Right lobe of liver (tissue), 6 donors: ENCODE data around the gene ARHGEF40. TPM values are rescaled to one million over a fixed set of nuclear protein-coding genes. Genes with fewer than 3 reads are reported as not detected.
"Not testable (repeated sequence)": the region's sequence is repeated elsewhere in the genome, so short reads cannot be mapped to it uniquely, and the experiment has no call there.

Source experiments
- ATAC-seq, 4 donors: fragments of 200-7000 bp; cut with Tn5 transposase; one replicate each; pipeline ENCODE4 v1.9.1; 2020; ENCODE audit warnings: mild to moderate bottlenecking in 4 of 4, moderate library complexity in 4 of 4
- DNase-seq, 3 donors: peaks; one replicate each; pipeline ENCODE4 v3.0.0-alpha.2; 2020
- H3K27ac ChIP-seq, 3 donors: fragments of 200-600 bp; one replicate each; pipeline ENCODE4 v1.8.0; 2022
- H3K27me3 ChIP-seq, 2 donors: fragments of 200-600 bp; one replicate each; pipeline ENCODE4 v1.8.0; 2022
- H3K36me3 ChIP-seq, 4 donors: fragments of 200-600 bp; sonication (generic) in 1 of 4; one replicate each; pipeline versions ENCODE4 v1.5.1 to v1.8.0; 2017 to 2022; ENCODE audit warnings: control low read depth in 1 of 4
- H3K4me1 ChIP-seq, 4 donors: fragments of 200-600 bp; sonication (generic) in 1 of 4; one replicate each; pipeline versions ENCODE4 v1.5.1 to v1.8.0; 2017 to 2022; ENCODE audit warnings: control low read depth in 1 of 4
- H3K4me3 ChIP-seq, 3 donors: fragments of 200-600 bp; one replicate each; pipeline ENCODE4 v1.8.0; 2022
- H3K9me3 ChIP-seq, 4 donors: fragments of 200-600 bp; sonication (generic) in 1 of 4; one replicate each; pipeline versions ENCODE4 v1.5.1 to v1.8.0; 2017 to 2022; ENCODE audit warnings: control low read depth in 1 of 4
- POLR2A ChIP-seq: fragments of 450-650 bp; IDR thresholded peaks from one replicate; pipeline ENCODE4 v1.6.1; 2017; ENCODE audit warnings: antibody characterized with exemption, mild to moderate bottlenecking
- WGBS: methylation state at CpG from one replicate; pipeline ENCODE4 v1.1.6; 2018; ENCODE audit warnings: low coverage, low lambda C conversion rate; ENCODE audit not compliant: insufficient coverage; ENCODE audit errors: missing lambda C conversion rate; 5-methylcytosine and 5-hydroxymethylcytosine counted together
- intact Hi-C, 2 donors: fragments of 100-400 bp; cut with DNase I; formaldehyde crosslinking; loops; one replicate each; pipeline versions ENCODE4 v1.11.2 to v1.14.1; 2022
- total RNA-seq, 6 experiments: library from RNA; depleted of rRNA in 2 of 6; stranded (reverse); fragments of >200 nt in 2 of 6; fragmentation: NEBNext Ultra II Directional in 3 of 6; extraction: Animal tissue kit (Norgen Biotek cat#: 25700) in 3 of 6; gene quantifications; one replicate each; pipeline versions ENCODE4 v1.1.0 to v1.2.4, GENCODE V29; 2016 to 2023
- TF ChIP-seq, protein P1 (sequence below), 4 donors: fragments of 200-600 bp in 3 of 4; fragments of 450-650 bp in 1 of 4; IDR thresholded peaks; one replicate each; pipeline versions ENCODE4 v1.5.1 to v1.8.0; 2016 to 2022; ENCODE audit warnings: antibody characterized with exemption in 4 of 4, mild to moderate bottlenecking in 2 of 4
- donor health status: DM: no; HTN: yes; CAD: no.
- donor health status: DM: no; HTN: no; CAD: no.
- donor health status: DM: no; HTN: no; CAD: no.
- donor health status: DM: no; HTN: yes; CAD: no.
- donor health status: DM: no; HTN: yes; CAD: no.

The ARHGEF40 gene
- total RNA-seq, 6 experiments from 2014 or later, result 17.1 to 35.8 (median 25.1) TPM

DNA sequence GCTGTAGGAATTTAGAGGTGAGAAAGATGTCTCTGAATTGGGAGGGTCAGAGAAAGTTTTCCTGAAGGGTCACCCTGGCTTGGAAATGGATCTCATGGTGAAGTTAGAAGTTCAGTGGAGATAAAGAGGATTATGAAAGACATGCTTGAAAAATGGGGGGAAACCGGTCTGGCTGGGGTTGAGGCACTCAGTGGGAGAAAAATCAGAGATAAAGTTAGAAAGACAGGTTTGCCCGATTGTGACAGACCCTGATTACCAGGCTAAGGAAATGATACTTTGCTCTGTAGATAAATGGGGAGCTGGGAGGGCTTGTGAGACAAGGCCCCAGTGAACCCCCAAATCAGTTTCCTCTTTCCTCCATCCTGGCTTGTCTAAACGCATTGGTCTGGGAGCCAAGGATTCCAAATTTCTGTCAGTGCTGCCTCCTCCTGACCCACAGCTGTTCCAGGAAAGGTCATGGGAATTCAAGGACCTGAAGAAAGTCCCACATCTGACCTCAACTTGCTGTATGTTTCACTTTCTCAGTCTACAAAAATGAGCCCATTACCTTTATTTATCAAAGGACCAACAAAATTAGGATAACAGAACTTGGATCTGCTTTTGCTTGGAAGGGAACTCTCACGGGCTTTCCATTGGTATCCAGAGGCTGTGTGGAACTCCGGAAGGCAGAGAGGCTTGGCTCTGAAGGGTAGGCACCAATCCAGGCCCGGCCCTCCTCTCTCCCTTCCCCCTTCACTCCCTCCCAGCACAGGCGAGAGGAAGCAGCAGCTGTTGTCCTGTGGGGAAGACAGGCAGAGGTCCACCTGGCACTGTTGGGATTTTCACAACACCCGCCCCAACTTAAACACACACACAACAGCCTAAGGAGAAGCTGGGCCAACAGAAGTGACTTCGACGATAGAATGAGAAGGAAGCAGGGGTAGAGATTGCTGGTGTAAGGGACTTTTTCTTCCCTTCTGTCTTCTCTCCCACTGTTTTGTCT, 31.4 kb upstream of the ARHGEF40 start:
- peaks cover 2 to 53% (median 16%) of the 10 kb centered on the region in 4 donors for H3K4me1 ChIP-seq
- H3K36me3 ChIP-seq, result no peaks in the 10 kb centered on the region
- DNase-seq (peak; percentile 82 to 94 (median 92)), ATAC-seq (peak; percentile 82 to 92 (median 85))
- peak; percentile 29 for TF ChIP-seq POLR2A
- TF ChIP-seq, protein P1, sequence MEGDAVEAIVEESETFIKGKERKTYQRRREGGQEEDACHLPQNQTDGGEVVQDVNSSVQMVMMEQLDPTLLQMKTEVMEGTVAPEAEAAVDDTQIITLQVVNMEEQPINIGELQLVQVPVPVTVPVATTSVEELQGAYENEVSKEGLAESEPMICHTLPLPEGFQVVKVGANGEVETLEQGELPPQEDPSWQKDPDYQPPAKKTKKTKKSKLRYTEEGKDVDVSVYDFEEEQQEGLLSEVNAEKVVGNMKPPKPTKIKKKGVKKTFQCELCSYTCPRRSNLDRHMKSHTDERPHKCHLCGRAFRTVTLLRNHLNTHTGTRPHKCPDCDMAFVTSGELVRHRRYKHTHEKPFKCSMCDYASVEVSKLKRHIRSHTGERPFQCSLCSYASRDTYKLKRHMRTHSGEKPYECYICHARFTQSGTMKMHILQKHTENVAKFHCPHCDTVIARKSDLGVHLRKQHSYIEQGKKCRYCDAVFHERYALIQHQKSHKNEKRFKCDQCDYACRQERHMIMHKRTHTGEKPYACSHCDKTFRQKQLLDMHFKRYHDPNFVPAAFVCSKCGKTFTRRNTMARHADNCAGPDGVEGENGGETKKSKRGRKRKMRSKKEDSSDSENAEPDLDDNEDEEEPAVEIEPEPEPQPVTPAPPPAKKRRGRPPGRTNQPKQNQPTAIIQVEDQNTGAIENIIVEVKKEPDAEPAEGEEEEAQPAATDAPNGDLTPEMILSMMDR (IDR thresholded peaks at IDR 0.05), result no peak
- 13% methylated on average over 9 of the region's 10 CpGs for WGBS
- intact Hi-C loops, result no loop called here
- no peaks in the 10 kb centered on the region for H3K9me3 ChIP-seq
- no peaks in the 10 kb centered on the region for H3K27me3 ChIP-seq
- peak overlapping the region; percentile 40 to 56 (median 46) for H3K27ac ChIP-seq
- H3K4me3 ChIP-seq, result no peak overlapping the region

DNA sequence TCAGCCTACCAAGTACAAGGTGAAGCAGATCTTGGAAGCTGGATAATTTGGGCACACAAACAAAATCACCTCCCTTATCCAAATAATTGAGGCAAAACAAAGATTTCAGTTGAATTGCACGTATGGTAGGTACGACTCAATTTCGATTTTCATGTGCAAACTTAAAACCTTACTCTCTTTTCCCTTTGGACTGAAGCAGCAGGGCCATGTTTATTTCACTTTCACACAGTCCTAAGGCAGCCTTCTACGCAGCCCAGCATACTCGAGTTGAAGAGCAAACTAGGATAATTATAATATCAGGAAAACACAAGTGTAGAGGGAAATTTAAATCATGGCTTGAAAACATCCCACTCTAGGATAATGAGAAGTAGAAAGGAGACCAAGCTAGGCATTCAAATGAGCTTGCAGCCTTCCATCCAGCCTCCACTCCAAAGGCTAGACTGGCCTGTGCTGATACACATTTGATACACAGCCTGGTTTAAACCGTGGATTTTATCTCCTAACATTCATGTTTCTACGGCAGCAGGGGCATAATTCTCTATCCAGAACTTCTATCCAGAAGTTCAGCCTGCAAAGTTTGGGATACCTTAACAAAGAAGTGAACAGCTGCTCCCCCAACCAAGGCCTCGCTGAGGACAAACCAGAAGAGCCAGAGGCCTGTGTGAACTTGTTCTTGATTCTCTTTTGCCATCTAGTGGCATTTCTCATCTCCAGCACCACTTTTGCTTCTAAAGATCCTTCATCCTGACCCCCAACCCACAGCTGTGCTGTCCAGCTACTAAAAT, 30.3 kb upstream of the ARHGEF40 start:
- peak; percentile 47 to 61 (median 48) for ATAC-seq
- Histone ChIP-seq H3K4me3 (no peak overlapping the region), H3K36me3 (no peaks in the 10 kb centered on the region), H3K27me3 (no peaks in the 10 kb centered on the region), H3K4me1 (peaks cover 2 to 64% (median 20%) of the 10 kb centered on the region in 4 donors), H3K27ac (peak overlapping the region; percentile 40 to 56 (median 46)), H3K9me3 (no peaks in the 10 kb centered on the region)
- TF ChIP-seq POLR2A, result no peak
- TF ChIP-seq, protein P1 (IDR thresholded peaks at IDR 0.05), result peak; percentile 57 to 80 (median 70)
- intact Hi-C loops, result no loop called here
- WGBS, result 20% methylated on average over 8 of the region's 8 CpGs
- peak in 1 of 3 donors; percentile 54 for DNase-seq

DNA sequence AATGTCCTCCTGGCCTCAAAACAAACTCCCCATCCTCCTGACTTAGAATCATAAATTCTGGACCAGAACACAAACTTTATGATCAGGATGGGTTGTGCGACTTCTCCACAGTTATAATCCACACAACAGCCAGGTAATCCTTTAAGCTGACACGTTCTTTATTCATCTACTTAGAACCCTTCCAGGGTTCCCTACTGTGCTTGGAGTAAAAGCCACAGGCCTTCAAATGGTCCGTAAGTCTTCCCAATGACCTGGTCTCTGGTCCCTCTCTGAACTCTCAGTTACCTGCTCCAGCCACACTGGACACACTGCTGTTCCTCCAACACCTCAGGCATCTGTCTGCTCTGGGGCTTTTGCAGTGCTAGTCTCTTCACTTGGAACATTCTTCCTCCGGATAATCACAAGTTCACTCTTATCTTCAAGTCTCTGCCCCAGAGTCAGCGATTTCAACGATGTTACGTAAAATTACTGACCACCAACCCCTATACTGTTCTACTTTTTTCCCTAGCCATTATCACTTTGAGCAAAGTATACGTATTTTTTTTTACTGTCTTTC, 29.7 kb upstream of the ARHGEF40 start:
- WGBS, result 52% methylated on average over 7 of the region's 8 CpGs
- peak overlapping the region in 1 of 3 donors; percentile 10 for H3K27ac ChIP-seq
- no peaks in the 10 kb centered on the region for H3K27me3 ChIP-seq
- ATAC-seq (no peak), DNase-seq (no peak)
- TF ChIP-seq POLR2A, result no peak
- no peaks in the 10 kb centered on the region for H3K36me3 ChIP-seq
- no peak overlapping the region for H3K4me3 ChIP-seq
- H3K9me3 ChIP-seq, result no peaks in the 10 kb centered on the region
- intact Hi-C loops, result no loop called here
- H3K4me1 ChIP-seq, result peaks cover 2 to 70% (median 23%) of the 10 kb centered on the region in 4 donors

DNA sequence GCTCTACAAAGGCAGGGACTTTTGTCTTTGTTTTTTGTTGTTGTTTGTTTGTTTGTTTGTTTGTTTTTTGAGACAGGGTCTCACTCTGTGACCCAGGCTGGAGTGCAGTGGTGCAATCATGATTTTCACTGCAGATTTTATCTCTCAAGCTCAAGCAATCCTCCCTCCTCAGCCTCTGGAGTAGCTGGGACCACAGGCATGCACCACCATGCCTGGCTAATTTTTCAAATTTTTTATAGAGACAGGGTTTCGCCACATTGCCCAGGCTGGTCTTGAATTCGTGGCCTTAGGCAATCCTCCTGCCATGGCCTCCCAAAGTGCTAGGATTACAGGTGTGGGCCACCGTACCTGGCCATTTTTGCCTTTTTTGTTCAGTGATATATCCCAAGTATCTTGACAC, 29.2 kb upstream of the ARHGEF40 start:
- intact Hi-C loops, ATAC-seq, H3K9me3 ChIP-seq, H3K27me3 ChIP-seq, H3K4me3 ChIP-seq, DNase-seq, H3K36me3 ChIP-seq: not testable (repeated sequence)
- Histone ChIP-seq H3K4me1 (peaks cover 2 to 75% (median 24%) of the 10 kb centered on the region in 4 donors), H3K27ac (peak overlapping the region in 1 of 3 donors; percentile 10)
- WGBS, result 60% methylated on average over 3 of the region's 3 CpGs

DNA sequence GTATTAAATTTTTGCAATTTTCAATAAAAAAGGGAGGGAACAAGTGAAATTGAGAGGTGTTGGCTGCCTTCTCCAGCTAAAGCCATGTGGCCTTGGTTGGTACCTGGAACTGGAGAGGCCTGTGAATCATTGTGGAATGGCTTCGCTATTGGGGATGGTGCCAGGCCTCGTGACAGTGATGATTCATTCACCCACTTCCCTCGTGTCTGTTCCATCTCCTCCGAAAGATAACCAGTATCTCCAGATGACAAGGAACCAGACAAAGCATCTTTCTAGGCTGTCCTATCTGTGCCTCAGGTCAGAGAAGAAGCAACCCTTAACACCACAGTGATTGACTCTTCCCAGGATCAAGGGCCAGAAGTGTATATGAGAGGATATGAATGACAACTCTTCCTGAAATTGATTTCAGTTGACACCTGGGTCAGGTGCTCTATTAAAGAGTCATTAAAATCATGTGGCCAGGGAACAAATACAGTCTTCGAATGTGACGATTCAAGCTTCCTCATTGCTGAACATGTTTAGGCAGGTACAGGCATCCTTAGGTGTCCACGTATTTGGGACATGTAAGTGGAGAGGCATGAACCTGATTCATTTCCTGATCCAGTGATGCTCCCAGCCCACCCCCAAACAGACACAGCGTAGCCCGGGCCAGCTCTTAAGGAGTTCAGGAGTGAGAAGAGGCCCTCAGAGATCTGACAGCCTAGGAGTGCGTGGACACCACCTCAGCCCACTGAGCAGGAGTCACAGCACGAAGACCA, 28.2 kb upstream of the ARHGEF40 start, which contains the start of gene RNASE7:
Gene RNASE7 (plus strand): TSS at position 687 of the 758 bp plus-strand sequence. CDS start 631 bp downstream, outside the sequence.
- no peak for TF ChIP-seq POLR2A
- TF ChIP-seq, protein P1 (IDR thresholded peaks at IDR 0.05), result no peak
- ATAC-seq, result peak in 2 of 4 donors; percentile 18 to 34
- H3K9me3 ChIP-seq, result no peaks in the 10 kb centered on the region
- H3K27ac ChIP-seq, result peak within 1 kb of the TSS; percentile 29 to 61 (median 57)
- peak within 1 kb of the TSS in 2 of 3 donors; percentile 0 to 17 for H3K4me3 ChIP-seq
- intact Hi-C loops, result no loop called here
- H3K27me3 ChIP-seq, result no peaks in the 10 kb centered on the region
- peaks cover 2 to 84% (median 25%) of the 10 kb centered on the region in 4 donors for H3K4me1 ChIP-seq
- 45% methylated on average over 8 of the region's 11 CpGs for WGBS
- peak in 1 of 3 donors; percentile 67 for DNase-seq
- no peaks in the 10 kb centered on the region for H3K36me3 ChIP-seq
